Suprapubic skin (tissue), 4 donors: ENCODE data around the gene GRB10. TPM values are rescaled to one million over a fixed set of nuclear protein-coding genes. Genes with fewer than 3 reads are reported as not detected.

ENCODE experiments used
- DNase-seq, 2 donors: peaks; one replicate each; pipeline ENCODE4 v3.0.0-alpha.2; 2019; ENCODE audit warnings: low spot score in 2 of 2
- H3K27ac ChIP-seq: fragments of 200-600 bp; sonication (generic); one replicate; pipeline ENCODE4 v1.5.1; 2019
- H3K27me3 ChIP-seq: fragments of 200-600 bp; sonication (generic); one replicate; pipeline ENCODE4 v1.5.1; 2019
- H3K36me3 ChIP-seq: fragments of 200-600 bp; sonication (generic); one replicate; pipeline ENCODE4 v1.5.1; 2019
- H3K4me1 ChIP-seq: fragments of 200-600 bp; sonication (generic); one replicate; pipeline ENCODE4 v1.5.1; 2019
- H3K4me3 ChIP-seq: fragments of 200-600 bp; sonication (generic); one replicate; pipeline ENCODE4 v1.5.1; 2019; ENCODE audit warnings: mild to moderate bottlenecking
- H3K9me3 ChIP-seq: fragments of 200-600 bp; sonication (generic); one replicate; pipeline ENCODE4 v1.5.1; 2019
- EP300 ChIP-seq: sonication (generic); formaldehyde crosslinking; IDR thresholded peaks from one replicate; pipeline ENCODE4 v1.6.1; 2017; ENCODE audit warnings: antibody characterized with exemption
- POLR2A ChIP-seq, 2 donors: fragments of 450-650 bp; IDR thresholded peaks; one replicate each; pipeline ENCODE4 v1.6.1; 2017; ENCODE audit warnings: antibody characterized with exemption in 2 of 2, mild to moderate bottlenecking in 2 of 2, moderate library complexity in 2 of 2
- POLR2AphosphoS5 ChIP-seq, 3 donors: sonication (generic); formaldehyde crosslinking; IDR thresholded peaks; one replicate each; pipeline ENCODE4 v1.6.1; 2017; ENCODE audit warnings: antibody characterized with exemption in 3 of 3
- WGBS: methylation state at CpG from one replicate; pipeline ENCODE4 v1.1.5; 2018; 5-methylcytosine and 5-hydroxymethylcytosine counted together
- total RNA-seq, 4 donors: library from RNA; depleted of rRNA; stranded (reverse); fragments of >200 nt; gene quantifications; one replicate each; pipeline ENCODE4 v1.1.0, GENCODE V29; 2016
- TF ChIP-seq, protein P1 (sequence below), 2 donors: fragments of 200-600 bp in 1 of 2; fragments of 450-650 bp in 1 of 2; sonication (generic) in 1 of 2; IDR thresholded peaks; one replicate each; pipeline ENCODE4 v1.5.1; 2016 to 2019; ENCODE audit warnings: antibody characterized with exemption in 2 of 2, mild to moderate bottlenecking in 1 of 2, moderate library complexity in 1 of 2

Gene GRB10
- total RNA-seq, 4 donors from 2014 or later: 7.8 to 56.2 (median 11.5) TPM

GRCh38 chr7:50655490-50655889, 127.2 kb downstream of the GRB10 start:
- Histone ChIP-seq H3K27ac (no peak overlapping the region), H3K36me3 (peaks cover 3% of the 10 kb centered on the region), H3K4me3 (no peak overlapping the region), H3K4me1 (peaks cover 35% of the 10 kb centered on the region), H3K27me3 (no peaks in the 10 kb centered on the region), H3K9me3 (no peaks in the 10 kb centered on the region)
- WGBS: 96% methylated on average over 3 of the region's 3 CpGs
- TF ChIP-seq EP300: no peak
- DNase-seq: peak in 1 of 2 donors; percentile 29

- Histone ChIP-seq H3K27ac (no peak overlapping the region), H3K36me3 (no peaks in the 10 kb centered on the region), H3K27me3 (no peaks in the 10 kb centered on the region), H3K4me1 (peaks cover 35% of the 10 kb centered on the region), H3K9me3 (no peaks in the 10 kb centered on the region), H3K4me3 (no peak overlapping the region)
- 81% methylated on average over 4 of the region's 4 CpGs for WGBS
- DNase-seq: peak in 1 of 2 donors; percentile 20
- no peak for TF ChIP-seq EP300
- TF ChIP-seq POLR2A (IDR thresholded peaks at IDR 0.05): no peak
- TF ChIP-seq, protein P1, sequence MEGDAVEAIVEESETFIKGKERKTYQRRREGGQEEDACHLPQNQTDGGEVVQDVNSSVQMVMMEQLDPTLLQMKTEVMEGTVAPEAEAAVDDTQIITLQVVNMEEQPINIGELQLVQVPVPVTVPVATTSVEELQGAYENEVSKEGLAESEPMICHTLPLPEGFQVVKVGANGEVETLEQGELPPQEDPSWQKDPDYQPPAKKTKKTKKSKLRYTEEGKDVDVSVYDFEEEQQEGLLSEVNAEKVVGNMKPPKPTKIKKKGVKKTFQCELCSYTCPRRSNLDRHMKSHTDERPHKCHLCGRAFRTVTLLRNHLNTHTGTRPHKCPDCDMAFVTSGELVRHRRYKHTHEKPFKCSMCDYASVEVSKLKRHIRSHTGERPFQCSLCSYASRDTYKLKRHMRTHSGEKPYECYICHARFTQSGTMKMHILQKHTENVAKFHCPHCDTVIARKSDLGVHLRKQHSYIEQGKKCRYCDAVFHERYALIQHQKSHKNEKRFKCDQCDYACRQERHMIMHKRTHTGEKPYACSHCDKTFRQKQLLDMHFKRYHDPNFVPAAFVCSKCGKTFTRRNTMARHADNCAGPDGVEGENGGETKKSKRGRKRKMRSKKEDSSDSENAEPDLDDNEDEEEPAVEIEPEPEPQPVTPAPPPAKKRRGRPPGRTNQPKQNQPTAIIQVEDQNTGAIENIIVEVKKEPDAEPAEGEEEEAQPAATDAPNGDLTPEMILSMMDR (IDR thresholded peaks at IDR 0.05): no peak
- TF ChIP-seq POLR2AphosphoS5 (IDR thresholded peaks at IDR 0.05): no peak
Observed at GRCh38 chr7:50655020-50655419, 127.7 kb downstream of the GRB10 start.

- no peaks in the 10 kb centered on the region for H3K9me3 ChIP-seq
- no peaks in the 10 kb centered on the region for H3K36me3 ChIP-seq
- TF ChIP-seq POLR2AphosphoS5 (IDR thresholded peaks at IDR 0.05): peak in 1 of 3 donors; percentile 72
- TF ChIP-seq POLR2A (IDR thresholded peaks at IDR 0.05): peak in 1 of 2 donors; percentile 45
- TF ChIP-seq, protein P1 (IDR thresholded peaks at IDR 0.05): no peak
- TF ChIP-seq EP300: no peak
- peak overlapping the region; percentile 78 for H3K27ac ChIP-seq
- H3K27me3 ChIP-seq: no peaks in the 10 kb centered on the region
- 75% methylated on average over 10 of the region's 10 CpGs for whole genome bisulfite sequencing
- H3K4me1 ChIP-seq: peaks cover 35% of the 10 kb centered on the region
- peak in 1 of 2 donors; percentile 82 for DNase-seq
- no peak overlapping the region for H3K4me3 ChIP-seq
Observed at GRCh38 chr7:50653981-50654425, 128.7 kb downstream of the GRB10 start.

DNA sequence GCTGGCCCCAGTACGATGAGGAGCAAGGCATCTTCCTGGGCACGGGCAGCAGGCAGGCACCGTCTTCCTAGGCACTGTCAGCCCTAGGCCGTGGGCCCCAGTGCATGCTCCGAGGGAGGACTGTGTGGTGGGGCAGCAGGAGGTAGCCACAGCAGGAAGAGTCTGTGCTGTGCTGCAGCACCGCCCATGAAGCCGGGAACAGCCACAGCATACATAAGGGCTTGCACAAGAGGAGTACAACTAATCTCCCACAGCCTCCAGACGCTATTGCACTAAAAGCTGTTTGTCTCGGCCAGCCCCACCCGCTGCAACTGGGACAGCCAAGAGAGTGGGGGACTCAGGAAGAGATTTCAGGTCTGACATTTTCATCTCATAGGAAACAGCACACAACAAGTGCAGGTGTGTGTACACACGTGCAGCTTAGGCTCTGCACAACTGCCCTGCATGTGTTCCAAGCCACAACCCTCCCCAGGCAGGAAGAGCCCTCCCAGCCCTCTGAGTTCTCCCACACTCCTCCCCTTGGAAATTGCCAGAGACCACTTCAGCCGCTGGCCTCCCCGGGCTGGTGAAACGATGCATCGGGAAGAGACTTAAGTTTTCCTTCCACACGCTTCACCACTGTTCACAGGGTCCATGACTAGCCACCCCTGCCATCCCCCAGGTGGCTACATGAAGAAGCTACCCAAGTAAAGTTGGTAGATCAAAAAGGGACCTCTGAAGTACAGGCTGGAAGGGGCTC, 129.4 kb downstream of the GRB10 start:
- no peaks in the 10 kb centered on the region for H3K27me3 ChIP-seq
- H3K4me3 ChIP-seq: peak overlapping the region; percentile 15
- WGBS: 61% methylated on average over 7 of the region's 16 CpGs
- DNase-seq: peak; percentile 77 to 83
- H3K4me1 ChIP-seq: peaks cover 32% of the 10 kb centered on the region
- no peaks in the 10 kb centered on the region for H3K36me3 ChIP-seq
- TF ChIP-seq, protein P1 (IDR thresholded peaks at IDR 0.05): no peak
- no peak for TF ChIP-seq POLR2AphosphoS5 (IDR thresholded peaks at IDR 0.05)
- peak in 1 of 2 donors; percentile 29 for TF ChIP-seq POLR2A (IDR thresholded peaks at IDR 0.05)
- no peak for TF ChIP-seq EP300
- no peaks in the 10 kb centered on the region for H3K9me3 ChIP-seq
- peak overlapping the region; percentile 78 for H3K27ac ChIP-seq

DNA sequence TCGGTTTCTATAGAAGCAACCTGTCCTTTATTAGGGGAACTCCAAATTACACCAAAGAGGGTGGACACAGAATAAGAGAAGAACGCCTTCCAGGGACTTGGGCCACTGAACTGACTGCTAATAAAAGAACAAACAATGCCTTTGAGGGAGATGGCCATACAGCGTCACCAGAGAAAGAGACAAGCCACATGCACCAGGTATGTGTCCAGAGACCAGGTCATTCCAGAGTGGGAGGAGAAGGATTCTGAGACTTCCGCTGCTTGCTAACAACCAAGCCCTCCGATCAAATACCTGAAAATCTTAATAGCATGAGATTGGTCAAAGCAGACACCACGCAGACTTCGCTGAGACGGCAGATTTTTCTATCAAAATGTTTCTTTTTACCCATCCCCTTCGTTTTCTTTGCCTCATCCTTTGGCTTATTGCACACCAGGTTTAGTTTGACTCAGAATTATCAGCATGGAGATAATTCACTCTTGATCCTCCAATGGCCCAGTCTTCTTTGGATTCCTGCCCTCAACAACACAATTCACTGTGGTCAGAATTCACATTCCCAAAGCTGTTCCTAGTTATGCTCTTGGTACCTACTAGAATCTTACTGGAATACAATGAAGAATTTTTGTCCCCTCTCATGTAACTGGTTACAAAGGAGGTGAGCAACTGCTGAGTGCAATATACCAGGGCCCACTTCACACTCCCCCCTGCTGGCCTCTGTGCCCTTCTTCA, 130.1 kb downstream of the GRB10 start:
- Histone ChIP-seq H3K36me3 (no peaks in the 10 kb centered on the region), H3K27me3 (no peaks in the 10 kb centered on the region), H3K27ac (peak overlapping the region; percentile 78), H3K4me1 (peaks cover 26% of the 10 kb centered on the region), H3K4me3 (no peak overlapping the region), H3K9me3 (no peaks in the 10 kb centered on the region)
- WGBS: 94% methylated on average over 9 of the region's 9 CpGs
- TF ChIP-seq POLR2A (IDR thresholded peaks at IDR 0.05) (no peak), POLR2AphosphoS5 (IDR thresholded peaks at IDR 0.05) (no peak), EP300 (no peak)
- TF ChIP-seq, protein P1 (IDR thresholded peaks at IDR 0.05): no peak
- DNase-seq: no peak
